H1 (cell line): ENCODE data around the gene RAP2A. TPM values are rescaled to one million over a fixed set of nuclear protein-coding genes. Genes with fewer than 3 reads are reported as not detected.

Experiments
- CTCF ChIA-PET: fragments of 300-600 bp; sonication (Branson Sonifier 250); formaldehyde crosslinking; loops from one replicate; lab custom pipeline; 2021; ENCODE audit not compliant: partially characterized antibody; lab: Charles Lee
- POLR2A ChIA-PET: fragments of 300-600 bp; sonication (Branson Sonifier 250); formaldehyde crosslinking; loops from one replicate; lab custom pipeline; 2021; ENCODE audit warnings: inconsistent platforms; ENCODE audit not compliant: partially characterized antibody; lab: Charles Lee
- DNase-seq, 2 experiments: peaks; one replicate each; pipeline versions ENCODE4 v3.0.0 to v3.0.0-alpha.2; 2010 to 2022; ENCODE audit warnings: low spot score in 2 of 2, low read depth in 1 of 2, mixed read lengths in 1 of 2
- FAIRE-seq: peaks from 2 replicates; lab custom pipeline; 2011; peaks lifted over from hg19 to GRCh38; lab: Jason Lieb, UNC
- H2AFZ ChIP-seq: 2 replicates; pipeline ENCODE4 v1.8.1; 2012; ENCODE audit warnings: low read length, inconsistent platforms
- H2AK5ac ChIP-seq: 2 replicates; pipeline ENCODE4 v1.6.1; 2013; ENCODE audit warnings: low read depth, low read length
- H2BK120ac ChIP-seq: replicated peaks from 2 replicates; pipeline ENCODE3; 2013; ENCODE audit warnings: low read depth, low read length, inconsistent platforms
- H2BK12ac ChIP-seq: 2 replicates; pipeline ENCODE4 v1.6.1; 2013; ENCODE audit warnings: low read depth, low read length
- H2BK15ac ChIP-seq: 2 replicates; pipeline ENCODE4 v1.6.1; 2013; ENCODE audit warnings: low read length
- H2BK20ac ChIP-seq: 2 replicates; pipeline ENCODE4 v1.6.1; 2013; ENCODE audit warnings: low read length
- H2BK5ac ChIP-seq: 2 replicates; pipeline ENCODE4 v1.6.1; 2013; ENCODE audit warnings: low read depth, low read length
- H3K14ac ChIP-seq: 2 replicates; pipeline ENCODE4 v1.6.1; 2013; ENCODE audit warnings: inconsistent platforms; ENCODE audit not compliant: insufficient read length
- H3K18ac ChIP-seq: 2 replicates; pipeline ENCODE4 v1.6.1; 2013; ENCODE audit warnings: low read length; ENCODE audit errors: extremely low read depth
- H3K23ac ChIP-seq: 2 replicates; pipeline ENCODE4 v1.6.1; 2013; ENCODE audit warnings: inconsistent platforms; ENCODE audit not compliant: insufficient read length
- H3K23me2 ChIP-seq: 2 replicates; pipeline ENCODE4 v1.6.1; 2013; ENCODE audit warnings: low read depth, low read length
- H3K27ac ChIP-seq: 2 replicates; pipeline ENCODE4 v1.6.1; 2011; ENCODE audit warnings: low read depth, low read length, inconsistent platforms
- H3K27me3 ChIP-seq, 4 experiments: replicated peaks in 1 of 4; 1 replicate in 1 of 4; 2 replicates in 3 of 4; pipeline versions ENCODE4 v1.6.1 to v1.8.1; 2011 to 2013; ENCODE audit warnings: low read length in 3 of 4, mild to moderate bottlenecking in 3 of 4, inconsistent platforms in 2 of 4, mixed read lengths in 2 of 4, moderate library complexity in 1 of 4; ENCODE audit not compliant: control insufficient read depth in 3 of 4, insufficient read depth in 3 of 4; ENCODE audit errors: extremely low read depth in 1 of 4
- H3K36me3 ChIP-seq, 4 experiments: 2 replicates each; pipeline versions ENCODE4 v1.6.1 to v1.8.1; 2011 to 2013; ENCODE audit warnings: mild to moderate bottlenecking in 4 of 4, low read length in 3 of 4, moderate library complexity in 2 of 4, control low read depth in 1 of 4, inconsistent platforms in 1 of 4; ENCODE audit not compliant: insufficient read depth in 4 of 4, control insufficient read depth in 2 of 4
- H3K4ac ChIP-seq: replicated peaks from 2 replicates; pipeline ENCODE3; 2013; ENCODE audit warnings: low read length, low read depth, mixed read lengths, inconsistent platforms; ENCODE audit not compliant: insufficient read length
- H3K4me1 ChIP-seq, 4 experiments: replicated peaks in 1 of 4; 1 replicate in 1 of 4; 2 replicates in 3 of 4; pipeline versions ENCODE4 v1.6.1 to v1.8.1; 2011 to 2013; ENCODE audit warnings: low read length in 3 of 4, inconsistent platforms in 2 of 4, mixed read lengths in 1 of 4; ENCODE audit not compliant: insufficient read depth in 4 of 4, control insufficient read depth in 3 of 4
- H3K4me2 ChIP-seq, 2 experiments: 2 replicates each; pipeline versions ENCODE4 v1.6.1 to v1.8.1; 2011 to 2013; ENCODE audit warnings: low read depth in 2 of 2, low read length in 2 of 2, control low read depth in 1 of 2, inconsistent platforms in 1 of 2, mild to moderate bottlenecking in 1 of 2; ENCODE audit not compliant: insufficient read depth in 1 of 2
- H3K4me3 ChIP-seq, 4 experiments: fragments of 200-600, 300-600 bp in 1 of 4; sonication (generic), shearing (Covaris generic), sonication (Bioruptor Twin) in 1 of 4; 2 replicates each; pipeline versions ENCODE4 v1.5.1 to v1.8.1; 2011 to 2016; ENCODE audit warnings: low read length in 4 of 4, low read depth in 3 of 4, control low read depth in 2 of 4, inconsistent platforms in 2 of 4, mild to moderate bottlenecking in 2 of 4, mixed read lengths in 1 of 4, moderate library complexity in 1 of 4; ENCODE audit not compliant: insufficient read depth in 2 of 4; ENCODE audit errors: extremely low read depth in 1 of 4
- H3K56ac ChIP-seq: replicated peaks from 2 replicates; pipeline ENCODE3; 2013; ENCODE audit warnings: low read depth, mild to moderate bottlenecking, mixed read lengths, low read length, inconsistent platforms; ENCODE audit not compliant: insufficient read length
- H3K79me1 ChIP-seq: 2 replicates; pipeline ENCODE4 v1.6.1; 2013; ENCODE audit warnings: low read depth, low read length, control low read depth
- H3K79me2 ChIP-seq, 2 experiments: 2 replicates each; pipeline versions ENCODE4 v1.6.1 to v1.8.1; 2012 to 2013; ENCODE audit warnings: low read length in 2 of 2, mild to moderate bottlenecking in 2 of 2, inconsistent platforms in 1 of 2; ENCODE audit not compliant: insufficient read depth in 2 of 2, control insufficient read depth in 1 of 2
- H3K9ac ChIP-seq, 4 experiments: replicated peaks in 1 of 4; 1 replicate in 1 of 4; 2 replicates in 3 of 4; pipeline versions ENCODE4 v1.6.1 to v1.8.1; 2011 to 2013; ENCODE audit warnings: low read depth in 3 of 4, low read length in 3 of 4, control low read depth in 2 of 4, mild to moderate bottlenecking in 2 of 4, moderate library complexity in 2 of 4, inconsistent platforms in 1 of 4; ENCODE audit errors: extremely low read depth in 1 of 4
- H3K9me3 ChIP-seq, 2 experiments: 2 replicates each; pipeline versions ENCODE4 v1.6.1 to v1.8.1; 2012 to 2013; ENCODE audit warnings: mild to moderate bottlenecking in 2 of 2, moderate library complexity in 2 of 2, control low read depth in 1 of 2, inconsistent platforms in 1 of 2, low read depth in 1 of 2, low read length in 1 of 2, mixed read lengths in 1 of 2; ENCODE audit not compliant: insufficient read depth in 2 of 2
- H4K20me1 ChIP-seq, 2 experiments: replicated peaks in 1 of 2; 2 replicates each; pipeline versions ENCODE3 to v1.8.1; 2011 to 2013; ENCODE audit warnings: inconsistent platforms in 2 of 2, low read length in 2 of 2, mild to moderate bottlenecking in 1 of 2; ENCODE audit not compliant: insufficient read depth in 2 of 2, control insufficient read depth in 1 of 2
- H4K5ac ChIP-seq: 2 replicates; pipeline ENCODE4 v1.6.1; 2013; ENCODE audit warnings: low read length, low read depth, mixed read lengths, inconsistent platforms; ENCODE audit not compliant: insufficient read length
- H4K8ac ChIP-seq: 2 replicates; pipeline ENCODE4 v1.8.0; 2013; ENCODE audit warnings: mild to moderate bottlenecking, moderate library complexity, low read length, inconsistent platforms; ENCODE audit not compliant: insufficient read depth; ENCODE audit errors: extremely low read depth
- H4K91ac ChIP-seq: replicated peaks from 2 replicates; pipeline ENCODE3; 2013; ENCODE audit warnings: low read length, mixed read lengths, inconsistent platforms; ENCODE audit not compliant: insufficient read length
- CBX8 ChIP-seq: fragments of 300-800, 300-1000 bp; sonication (generic); IDR thresholded peaks from 2 replicates; pipeline ENCODE4 v1.7.1; 2016; ENCODE audit warnings: low read depth, low read length, borderline replicate concordance
- CEBPB ChIP-seq: IDR thresholded peaks from 2 replicates; pipeline ENCODE4 v1.6.1; 2012; ENCODE audit warnings: low read depth, low read length
- CREB1 ChIP-seq: IDR thresholded peaks from 2 replicates; pipeline ENCODE4 v1.6.1; 2012; ENCODE audit warnings: inconsistent platforms
- FOSL1 ChIP-seq: IDR thresholded peaks from 2 replicates; pipeline ENCODE4 v1.6.1; 2011; ENCODE audit warnings: mild to moderate bottlenecking, low read depth, low read length, moderate library complexity; ENCODE audit not compliant: insufficient read depth
- GTF2F1 ChIP-seq: IDR thresholded peaks from 2 replicates; pipeline ENCODE4 v1.6.1; 2012; ENCODE audit warnings: low read depth, low read length, improper control_type of control experiment, borderline replicate concordance
- JUN ChIP-seq: IDR thresholded peaks from 2 replicates; pipeline ENCODE4 v1.6.1; 2011; ENCODE audit warnings: low read depth, mild to moderate bottlenecking, improper control_type of control experiment, low read length
- KDM4A ChIP-seq: IDR thresholded peaks from one replicate; pipeline ENCODE4 v1.7.1; 2012; ENCODE audit warnings: low read depth, mild to moderate bottlenecking, moderate library complexity, low read length, inconsistent platforms; ENCODE audit not compliant: severe bottlenecking
- KDM5A ChIP-seq: fragments of 200-600 bp; IDR thresholded peaks from 2 replicates; pipeline ENCODE4 v1.7.1; 2012; ENCODE audit warnings: mild to moderate bottlenecking, low read length, inconsistent platforms, mixed read lengths
- SAP30 ChIP-seq: fragments of 300-600 bp; sonication (generic); IDR thresholded peaks from 2 replicates; pipeline ENCODE4 v1.7.1; 2012; ENCODE audit warnings: low read length, moderate library complexity, mild to moderate bottlenecking, inconsistent platforms; ENCODE audit not compliant: insufficient read depth, insufficient replicate concordance
- TBP ChIP-seq: IDR thresholded peaks from 2 replicates; pipeline ENCODE4 v1.6.1; 2011; ENCODE audit warnings: low read depth, low read length, improper control_type of control experiment
- YY1 ChIP-seq: IDR thresholded peaks from 2 replicates; pipeline ENCODE4 v1.6.1; 2011; ENCODE audit warnings: low read depth, mild to moderate bottlenecking, low read length
- WGBS, 2 experiments: shearing (Covaris generic) in 1 of 2; methylation state at CpG; one replicate each; pipeline versions ENCODE4 v1.1.6 to v1.1.7; 2013 to 2015; ENCODE audit warnings: low lambda C conversion rate in 2 of 2, mixed read lengths in 2 of 2, inconsistent platforms in 1 of 2, low coverage in 1 of 2, missing lambda C conversion rate in 1 of 2; ENCODE audit not compliant: insufficient replicate concordance in 2 of 2, insufficient coverage in 1 of 2, insufficient read length in 1 of 2; ENCODE audit errors: extremely low coverage in 1 of 2, missing lambda C conversion rate in 1 of 2; 5-methylcytosine and 5-hydroxymethylcytosine counted together
- polyA plus RNA-seq, 7 experiments: library from polyadenylated mRNA; depleted of rRNA in 3 of 7; stranded (reverse) in 5 of 7; unstranded in 2 of 7; fragments of >200 nt in 5 of 7; fragments of 200-250 nt in 2 of 7; gene quantifications; 1 replicate in 5 of 7; 2 replicates in 1 of 7; 4 replicates in 1 of 7; pipeline versions ENCODE4 v1.2.1 to v1.2.3, GENCODE V29; 2011 to 2013; ENCODE audit warnings: missing spikeins in 2 of 7, mixed read lengths in 2 of 7
- total RNA-seq: library from RNA; stranded (reverse); fragmentation: NEBNext Ultra II Directional; extraction: Animal tissue kit (Norgen Biotek cat#: 25700); gene quantifications from 2 replicates; pipeline ENCODE4 v1.2.1, GENCODE V29; 2021
- TF ChIP-seq, protein P1 (sequence below): IDR thresholded peaks from 2 replicates; pipeline ENCODE4 v1.6.1; 2012; ENCODE audit warnings: inconsistent platforms

RAP2A gene
- total and polyA plus RNA-seq, 2 of the 8 experiments (the other 6 are each of a cell fraction or from before 2014, with no cell fraction given), result 8.4 to 43.4 TPM

DNA sequence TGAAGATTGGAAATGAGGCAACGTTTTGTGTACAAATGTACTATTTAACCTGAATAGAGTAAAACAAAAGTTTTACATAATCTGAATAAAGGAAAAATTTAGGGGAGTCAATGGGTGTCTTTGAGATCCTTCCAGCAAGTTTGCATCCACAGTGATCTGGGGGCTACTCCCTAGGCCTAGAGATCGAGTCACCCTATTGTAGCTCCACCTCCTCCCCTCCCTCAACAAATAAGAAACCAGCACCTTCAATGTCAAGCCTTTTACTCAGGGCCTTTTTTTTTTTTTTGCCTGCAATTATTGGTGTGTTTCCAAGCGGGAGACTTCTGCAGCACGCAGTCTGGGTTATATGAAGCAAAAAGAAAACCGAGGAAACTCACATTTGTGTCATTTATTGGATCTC is 16.3 kb upstream of the RAP2A start:
- Histone ChIP-seq H3K9me3 (no peaks in the 10 kb centered on the region), H4K20me1 (no peaks in the 10 kb centered on the region), H3K4me2 (no peak overlapping the region), H3K4ac (no peak overlapping the region), H3K23me2 (no peaks in the 10 kb centered on the region), H2BK12ac (no peak overlapping the region), H4K5ac (no peak overlapping the region), H3K27ac (no peak overlapping the region), H3K4me3 (no peak overlapping the region), H2BK120ac (no peak overlapping the region), H4K91ac (no peak overlapping the region), H3K4me1 (no peaks in the 10 kb centered on the region), H2AK5ac (no peak overlapping the region), H3K9ac (no peak overlapping the region), H3K79me1 (no peaks in the 10 kb centered on the region), H3K23ac (no peak overlapping the region), H4K8ac (no peak overlapping the region), H2BK5ac (no peak overlapping the region), H3K79me2 (no peaks in the 10 kb centered on the region), H3K56ac (no peak overlapping the region), H3K27me3 (peaks cover 0 to under 1% (median 0%) of the 10 kb centered on the region in 4 experiments; a peak in 1 of 7 replicates), H3K18ac (no peak overlapping the region), H2BK20ac (no peak overlapping the region), H3K36me3 (no peaks in the 10 kb centered on the region), H2BK15ac (no peak overlapping the region), H2AFZ (no peak overlapping the region), H3K14ac (no peak overlapping the region)
- WGBS, 2 experiments, result 78% methylated on average over 3 of the region's 5 CpGs; no CpG with 5 or more reads in 1 of the 2 experiments
- FAIRE-seq, result no peak
- ChIA-PET CTCF (interaction anchor here (1.3 kb wide), 1 partner anchor 10 kb away, joined by 6 read pairs; no protein-coding TSS in a partner anchor), POLR2A (interaction anchor here (1.2 to 2.5 kb wide), 2 partner anchors 13 to 15 kb away, joined by 5 to 11 read pairs; partner anchors contain the start of gene RAP2A)
- TF ChIP-seq CREB1 (no peak), SAP30 (no peak), YY1 (no peak), JUN (no peak), KDM5A (no peak), TBP (no peak), CEBPB (no peak), CBX8 (no peak), KDM4A (no peak), GTF2F1 (no peak), FOSL1 (no peak)
- TF ChIP-seq, protein P1, sequence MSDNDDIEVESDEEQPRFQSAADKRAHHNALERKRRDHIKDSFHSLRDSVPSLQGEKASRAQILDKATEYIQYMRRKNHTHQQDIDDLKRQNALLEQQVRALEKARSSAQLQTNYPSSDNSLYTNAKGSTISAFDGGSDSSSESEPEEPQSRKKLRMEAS, result no peak
- no peak for DNase-seq
